H9 (cell line): Measurements from ENCODE around the gene JPT2. TPM values are rescaled to one million over a fixed set of nuclear protein-coding genes. Genes with fewer than 3 reads are reported as not detected.

Experiments used
- DNase-seq: peaks from one replicate; pipeline ENCODE4 v3.0.0-alpha.2; 2017
- H2AFZ ChIP-seq: one replicate; pipeline ENCODE4 v1.6.1; 2013; ENCODE audit warnings: mild to moderate bottlenecking, low read length, control low read depth, moderate library complexity
- H2AK5ac ChIP-seq: 2 replicates; pipeline ENCODE4 v1.6.1; 2013; ENCODE audit warnings: low read length, control low read depth, mixed read lengths; ENCODE audit not compliant: insufficient read length
- H2BK120ac ChIP-seq: one replicate; pipeline ENCODE4 v1.6.1; 2013; ENCODE audit warnings: low read depth, mild to moderate bottlenecking, low read length, control low read depth, inconsistent platforms; ENCODE audit not compliant: poor library complexity, severe bottlenecking
- H2BK12ac ChIP-seq: 2 replicates; pipeline ENCODE4 v1.6.1; 2013; ENCODE audit warnings: low read length, control low read depth, mixed read lengths, low read depth; ENCODE audit not compliant: insufficient read length
- H2BK15ac ChIP-seq: 2 replicates; pipeline ENCODE4 v1.6.1; 2013; ENCODE audit warnings: low read depth, low read length, control low read depth
- H2BK20ac ChIP-seq: one replicate; pipeline ENCODE4 v1.6.1; 2013; ENCODE audit warnings: low read depth, mild to moderate bottlenecking, low read length, control low read depth, inconsistent platforms; ENCODE audit not compliant: poor library complexity, severe bottlenecking
- H2BK5ac ChIP-seq: 2 replicates; pipeline ENCODE4 v1.6.1; 2013; ENCODE audit warnings: low read length, control low read depth, mixed read lengths; ENCODE audit not compliant: insufficient read length
- H3K14ac ChIP-seq: 2 replicates; pipeline ENCODE4 v1.6.1; 2013; ENCODE audit warnings: low read length, control low read depth; ENCODE audit not compliant: insufficient read depth
- H3K18ac ChIP-seq: 2 replicates; pipeline ENCODE4 v1.6.1; 2013; ENCODE audit warnings: low read depth, mild to moderate bottlenecking, mixed read lengths, low read length, control low read depth; ENCODE audit not compliant: insufficient read length
- H3K23ac ChIP-seq: 2 replicates; pipeline ENCODE4 v1.6.1; 2013; ENCODE audit warnings: low read length, control low read depth, mixed read lengths, low read depth; ENCODE audit not compliant: insufficient read length
- H3K23me2 ChIP-seq: 2 replicates; pipeline ENCODE4 v1.6.1; 2013; ENCODE audit warnings: low read depth, mild to moderate bottlenecking, mixed read lengths, low read length, control low read depth; ENCODE audit not compliant: insufficient read length, poor library complexity, severe bottlenecking
- H3K27ac ChIP-seq: 2 replicates; pipeline ENCODE4 v1.5.1; 2013; ENCODE audit warnings: low read length, control low read depth, mixed read lengths, low read depth; ENCODE audit not compliant: insufficient read length
- H3K27me3 ChIP-seq: 2 replicates; pipeline ENCODE4 v1.6.1; 2013; ENCODE audit warnings: low read length, control low read depth, inconsistent platforms; ENCODE audit not compliant: insufficient read depth
- H3K4ac ChIP-seq: 2 replicates; pipeline ENCODE4 v1.6.1; 2013; ENCODE audit warnings: low read depth, mild to moderate bottlenecking, control low read depth, inconsistent platforms, low read length, moderate library complexity
- H3K4me1 ChIP-seq: 2 replicates; pipeline ENCODE4 v1.6.1; 2013; ENCODE audit warnings: low read length, control low read depth, inconsistent platforms; ENCODE audit not compliant: insufficient read depth
- H3K4me2 ChIP-seq: 2 replicates; pipeline ENCODE4 v1.6.1; 2013; ENCODE audit warnings: low read length, control low read depth, mixed read lengths; ENCODE audit not compliant: insufficient read length, insufficient read depth
- H3K56ac ChIP-seq: 2 replicates; pipeline ENCODE4 v1.6.1; 2013; ENCODE audit warnings: low read depth, mild to moderate bottlenecking, mixed read lengths, low read length, control low read depth; ENCODE audit not compliant: insufficient read length
- H3K79me1 ChIP-seq: 2 replicates; pipeline ENCODE4 v1.6.1; 2013; ENCODE audit warnings: low read depth, mild to moderate bottlenecking, moderate library complexity, low read length, control low read depth, inconsistent platforms; ENCODE audit not compliant: insufficient read depth, poor library complexity, severe bottlenecking
- H3K79me2 ChIP-seq: 2 replicates; pipeline ENCODE4 v1.6.1; 2013; ENCODE audit warnings: low read length, control low read depth, inconsistent platforms; ENCODE audit not compliant: insufficient read depth
- H3K9ac ChIP-seq: 2 replicates; pipeline ENCODE4 v1.6.1; 2013; ENCODE audit warnings: low read length, control low read depth, mixed read lengths; ENCODE audit not compliant: insufficient read length; ENCODE audit errors: extremely low read depth
- H3K9me3 ChIP-seq: one replicate; pipeline ENCODE4 v1.6.1; 2013; ENCODE audit warnings: low read depth, low read length, inconsistent platforms; ENCODE audit not compliant: control insufficient read depth
- H3T11ph ChIP-seq: one replicate; pipeline ENCODE4 v1.6.1; 2013; ENCODE audit warnings: mild to moderate bottlenecking, low read length, control low read depth, inconsistent platforms
- H4K20me1 ChIP-seq: one replicate; pipeline ENCODE4 v1.6.1; 2013; ENCODE audit not compliant: control insufficient read depth, insufficient read length, insufficient read depth
- H4K5ac ChIP-seq: 2 replicates; pipeline ENCODE4 v1.6.1; 2013; ENCODE audit warnings: low read depth, mild to moderate bottlenecking, mixed read lengths, low read length, control low read depth; ENCODE audit not compliant: insufficient read length
- H4K8ac ChIP-seq: replicated peaks from 2 replicates; pipeline ENCODE4 v1.6.1; 2013; ENCODE audit warnings: low read length, control low read depth, mixed read lengths, low read depth; ENCODE audit not compliant: insufficient read length
- H4K91ac ChIP-seq: 2 replicates; pipeline ENCODE4 v1.6.1; 2013; ENCODE audit warnings: low read depth, mild to moderate bottlenecking, moderate library complexity, mixed read lengths, low read length, control low read depth; ENCODE audit not compliant: insufficient read length
- H3K27ac Mint-ChIP-seq, 3 experiments: 2 replicates in 2 of 3; 3 replicates in 1 of 3; pipeline ENCODE4 v1.8.0; 2020 to 2021; ENCODE audit warnings: mixed read lengths in 3 of 3, mild to moderate bottlenecking in 1 of 3, moderate library complexity in 1 of 3
- H3K27me3 Mint-ChIP-seq: 2 replicates; pipeline ENCODE4 v1.8.0; 2021; ENCODE audit warnings: low read depth, mild to moderate bottlenecking, moderate library complexity, mixed read lengths
- H3K36me3 Mint-ChIP-seq, 3 experiments: 2 replicates in 2 of 3; 3 replicates in 1 of 3; pipeline ENCODE4 v1.8.0; 2020 to 2021; ENCODE audit warnings: low read depth in 3 of 3, mixed read lengths in 3 of 3; ENCODE audit not compliant: insufficient read depth in 1 of 3
- H3K4me1 Mint-ChIP-seq, 2 experiments: 2 replicates each; pipeline ENCODE4 v1.8.0; 2020; ENCODE audit warnings: mixed read lengths in 2 of 2
- H3K4me3 Mint-ChIP-seq, 2 experiments: 2 replicates in 1 of 2; 3 replicates in 1 of 2; pipeline ENCODE4 v1.8.0; 2020 to 2021; ENCODE audit warnings: mild to moderate bottlenecking in 2 of 2, mixed read lengths in 2 of 2, moderate library complexity in 1 of 2
- H3K9me3 Mint-ChIP-seq, 2 experiments: 2 replicates in 1 of 2; 3 replicates in 1 of 2; pipeline ENCODE4 v1.8.0; 2020; ENCODE audit warnings: mild to moderate bottlenecking in 2 of 2, mixed read lengths in 2 of 2, moderate library complexity in 1 of 2
- CTCF ChIP-seq: fragments of 200-600 bp; sonication (generic); conservative IDR thresholded peaks from 3 replicates; pipeline ENCODE4 v1.8.0; 2021; ENCODE audit warnings: antibody characterized with exemption, mild to moderate bottlenecking
- WGBS: extraction: QIAGEN DNeasy Blood & Tissue Kit; methylation state at CpG from one replicate; pipeline ENCODE4 v1.1.7; 2013; ENCODE audit warnings: missing lambda C conversion rate, low lambda C conversion rate, mixed read lengths; ENCODE audit not compliant: insufficient read length; ENCODE audit errors: extremely low coverage; 5-methylcytosine and 5-hydroxymethylcytosine counted together
- total RNA-seq: library from RNA; stranded (reverse); gene quantifications from 2 replicates; pipeline ENCODE4 v1.2.1, GENCODE V29; 2021

Gene JPT2
- total RNA-seq, 1 experiment from 2014 or later = 206 TPM

- Histone ChIP-seq H3K9ac (no peak overlapping the region), H3K27me3 (no peaks in the 10 kb centered on the region), H2BK120ac (no peak overlapping the region), H2BK12ac (no peak overlapping the region), H3T11ph (no peak overlapping the region), H3K79me2 (peaks cover 2% of the 10 kb centered on the region; the same call in 1 of the 2 replicates), H2BK15ac (no peak overlapping the region), H3K9me3 (no peaks in the 10 kb centered on the region), H3K23me2 (no peaks in the 10 kb centered on the region), H3K56ac (no peak overlapping the region), H3K4me1 (no peaks in the 10 kb centered on the region), H3K4ac (no peak overlapping the region), H2BK20ac (no peak overlapping the region), H3K23ac (no peak overlapping the region), H3K14ac (no peak overlapping the region), H4K20me1 (peaks cover 2% of the 10 kb centered on the region), H2BK5ac (no peak overlapping the region), H3K4me2 (no peak overlapping the region), H4K8ac (no peak overlapping the region), H4K91ac (no peak overlapping the region), H2AK5ac (no peak overlapping the region), H4K5ac (no peak overlapping the region), H3K79me1 (peaks cover 7% of the 10 kb centered on the region), H3K18ac (no peak overlapping the region), H2AFZ (no peak overlapping the region), H3K27ac (no peak overlapping the region)
- Mint-ChIP-seq H3K27me3 (no peaks in the 10 kb centered on the region), H3K36me3 (peaks cover 32 to 72% (median 41%) of the 10 kb centered on the region in 3 experiments; a peak in 6 of 7 replicates), H3K9me3 (no peaks in the 10 kb centered on the region), H3K4me3 (peak overlapping the region in 1 of 2 experiments; percentile 33; a peak in 1 of 5 replicates), H3K27ac (no peak overlapping the region; a peak in 2 of 7 replicates), H3K4me1 (no peaks in the 10 kb centered on the region)
- DNase-seq = no peak
- no CpG with 5 or more reads among the region's 12 CpGs for WGBS
- no peak for TF ChIP-seq CTCF
Measured at GRCh38 chr16:1634541-1634940, 43.5 kb upstream of the JPT2 start.
